H9 (cell line): Measurements from ENCODE around the gene COL8A1. TPM values are rescaled to one million over a fixed set of nuclear protein-coding genes. Genes with fewer than 3 reads are reported as not detected.

Experiments used
- DNase-seq: peaks from one replicate; pipeline ENCODE4 v3.0.0-alpha.2; 2017
- H2AFZ ChIP-seq: one replicate; pipeline ENCODE4 v1.6.1; 2013; ENCODE audit warnings: mild to moderate bottlenecking, low read length, control low read depth, moderate library complexity
- H2AK5ac ChIP-seq: 2 replicates; pipeline ENCODE4 v1.6.1; 2013; ENCODE audit warnings: low read length, control low read depth, mixed read lengths; ENCODE audit not compliant: insufficient read length
- H2BK120ac ChIP-seq: one replicate; pipeline ENCODE4 v1.6.1; 2013; ENCODE audit warnings: low read depth, mild to moderate bottlenecking, low read length, control low read depth, inconsistent platforms; ENCODE audit not compliant: poor library complexity, severe bottlenecking
- H2BK12ac ChIP-seq: 2 replicates; pipeline ENCODE4 v1.6.1; 2013; ENCODE audit warnings: low read length, control low read depth, mixed read lengths, low read depth; ENCODE audit not compliant: insufficient read length
- H2BK15ac ChIP-seq: 2 replicates; pipeline ENCODE4 v1.6.1; 2013; ENCODE audit warnings: low read depth, low read length, control low read depth
- H2BK20ac ChIP-seq: one replicate; pipeline ENCODE4 v1.6.1; 2013; ENCODE audit warnings: low read depth, mild to moderate bottlenecking, low read length, control low read depth, inconsistent platforms; ENCODE audit not compliant: poor library complexity, severe bottlenecking
- H2BK5ac ChIP-seq: 2 replicates; pipeline ENCODE4 v1.6.1; 2013; ENCODE audit warnings: low read length, control low read depth, mixed read lengths; ENCODE audit not compliant: insufficient read length
- H3K14ac ChIP-seq: 2 replicates; pipeline ENCODE4 v1.6.1; 2013; ENCODE audit warnings: low read length, control low read depth; ENCODE audit not compliant: insufficient read depth
- H3K18ac ChIP-seq: 2 replicates; pipeline ENCODE4 v1.6.1; 2013; ENCODE audit warnings: low read depth, mild to moderate bottlenecking, mixed read lengths, low read length, control low read depth; ENCODE audit not compliant: insufficient read length
- H3K23ac ChIP-seq: 2 replicates; pipeline ENCODE4 v1.6.1; 2013; ENCODE audit warnings: low read length, control low read depth, mixed read lengths, low read depth; ENCODE audit not compliant: insufficient read length
- H3K23me2 ChIP-seq: 2 replicates; pipeline ENCODE4 v1.6.1; 2013; ENCODE audit warnings: low read depth, mild to moderate bottlenecking, mixed read lengths, low read length, control low read depth; ENCODE audit not compliant: insufficient read length, poor library complexity, severe bottlenecking
- H3K27ac ChIP-seq: 2 replicates; pipeline ENCODE4 v1.5.1; 2013; ENCODE audit warnings: low read length, control low read depth, mixed read lengths, low read depth; ENCODE audit not compliant: insufficient read length
- H3K27me3 ChIP-seq: 2 replicates; pipeline ENCODE4 v1.6.1; 2013; ENCODE audit warnings: low read length, control low read depth, inconsistent platforms; ENCODE audit not compliant: insufficient read depth
- H3K4ac ChIP-seq: 2 replicates; pipeline ENCODE4 v1.6.1; 2013; ENCODE audit warnings: low read depth, mild to moderate bottlenecking, control low read depth, inconsistent platforms, low read length, moderate library complexity
- H3K4me1 ChIP-seq: 2 replicates; pipeline ENCODE4 v1.6.1; 2013; ENCODE audit warnings: low read length, control low read depth, inconsistent platforms; ENCODE audit not compliant: insufficient read depth
- H3K4me2 ChIP-seq: 2 replicates; pipeline ENCODE4 v1.6.1; 2013; ENCODE audit warnings: low read length, control low read depth, mixed read lengths; ENCODE audit not compliant: insufficient read length, insufficient read depth
- H3K56ac ChIP-seq: 2 replicates; pipeline ENCODE4 v1.6.1; 2013; ENCODE audit warnings: low read depth, mild to moderate bottlenecking, mixed read lengths, low read length, control low read depth; ENCODE audit not compliant: insufficient read length
- H3K79me1 ChIP-seq: 2 replicates; pipeline ENCODE4 v1.6.1; 2013; ENCODE audit warnings: low read depth, mild to moderate bottlenecking, moderate library complexity, low read length, control low read depth, inconsistent platforms; ENCODE audit not compliant: insufficient read depth, poor library complexity, severe bottlenecking
- H3K79me2 ChIP-seq: 2 replicates; pipeline ENCODE4 v1.6.1; 2013; ENCODE audit warnings: low read length, control low read depth, inconsistent platforms; ENCODE audit not compliant: insufficient read depth
- H3K9ac ChIP-seq: 2 replicates; pipeline ENCODE4 v1.6.1; 2013; ENCODE audit warnings: low read length, control low read depth, mixed read lengths; ENCODE audit not compliant: insufficient read length; ENCODE audit errors: extremely low read depth
- H3K9me3 ChIP-seq: one replicate; pipeline ENCODE4 v1.6.1; 2013; ENCODE audit warnings: low read depth, low read length, inconsistent platforms; ENCODE audit not compliant: control insufficient read depth
- H3T11ph ChIP-seq: one replicate; pipeline ENCODE4 v1.6.1; 2013; ENCODE audit warnings: mild to moderate bottlenecking, low read length, control low read depth, inconsistent platforms
- H4K20me1 ChIP-seq: one replicate; pipeline ENCODE4 v1.6.1; 2013; ENCODE audit not compliant: control insufficient read depth, insufficient read length, insufficient read depth
- H4K5ac ChIP-seq: 2 replicates; pipeline ENCODE4 v1.6.1; 2013; ENCODE audit warnings: low read depth, mild to moderate bottlenecking, mixed read lengths, low read length, control low read depth; ENCODE audit not compliant: insufficient read length
- H4K8ac ChIP-seq: replicated peaks from 2 replicates; pipeline ENCODE4 v1.6.1; 2013; ENCODE audit warnings: low read length, control low read depth, mixed read lengths, low read depth; ENCODE audit not compliant: insufficient read length
- H4K91ac ChIP-seq: 2 replicates; pipeline ENCODE4 v1.6.1; 2013; ENCODE audit warnings: low read depth, mild to moderate bottlenecking, moderate library complexity, mixed read lengths, low read length, control low read depth; ENCODE audit not compliant: insufficient read length
- H3K27ac Mint-ChIP-seq, 3 experiments: 2 replicates in 2 of 3; 3 replicates in 1 of 3; pipeline ENCODE4 v1.8.0; 2020 to 2021; ENCODE audit warnings: mixed read lengths in 3 of 3, mild to moderate bottlenecking in 1 of 3, moderate library complexity in 1 of 3
- H3K27me3 Mint-ChIP-seq: 2 replicates; pipeline ENCODE4 v1.8.0; 2021; ENCODE audit warnings: low read depth, mild to moderate bottlenecking, moderate library complexity, mixed read lengths
- H3K36me3 Mint-ChIP-seq, 3 experiments: 2 replicates in 2 of 3; 3 replicates in 1 of 3; pipeline ENCODE4 v1.8.0; 2020 to 2021; ENCODE audit warnings: low read depth in 3 of 3, mixed read lengths in 3 of 3; ENCODE audit not compliant: insufficient read depth in 1 of 3
- H3K4me1 Mint-ChIP-seq, 2 experiments: 2 replicates each; pipeline ENCODE4 v1.8.0; 2020; ENCODE audit warnings: mixed read lengths in 2 of 2
- H3K4me3 Mint-ChIP-seq, 2 experiments: 2 replicates in 1 of 2; 3 replicates in 1 of 2; pipeline ENCODE4 v1.8.0; 2020 to 2021; ENCODE audit warnings: mild to moderate bottlenecking in 2 of 2, mixed read lengths in 2 of 2, moderate library complexity in 1 of 2
- H3K9me3 Mint-ChIP-seq, 2 experiments: 2 replicates in 1 of 2; 3 replicates in 1 of 2; pipeline ENCODE4 v1.8.0; 2020; ENCODE audit warnings: mild to moderate bottlenecking in 2 of 2, mixed read lengths in 2 of 2, moderate library complexity in 1 of 2
- CTCF ChIP-seq: fragments of 200-600 bp; sonication (generic); conservative IDR thresholded peaks from 3 replicates; pipeline ENCODE4 v1.8.0; 2021; ENCODE audit warnings: antibody characterized with exemption, mild to moderate bottlenecking
- WGBS: extraction: QIAGEN DNeasy Blood & Tissue Kit; methylation state at CpG from one replicate; pipeline ENCODE4 v1.1.7; 2013; ENCODE audit warnings: missing lambda C conversion rate, low lambda C conversion rate, mixed read lengths; ENCODE audit not compliant: insufficient read length; ENCODE audit errors: extremely low coverage; 5-methylcytosine and 5-hydroxymethylcytosine counted together
- total RNA-seq: library from RNA; stranded (reverse); gene quantifications from 2 replicates; pipeline ENCODE4 v1.2.1, GENCODE V29; 2021

COL8A1 gene
- total RNA-seq, 1 experiment from 2014 or later = 0.17 TPM

- Histone ChIP-seq H3K14ac (no peak overlapping the region), H2BK12ac (no peak overlapping the region), H2BK5ac (no peak overlapping the region), H4K8ac (no peak overlapping the region), H3K4me1 (no peaks in the 10 kb centered on the region; the same call in 1 of the 2 replicates), H3K79me2 (no peaks in the 10 kb centered on the region), H3K4me2 (no peak overlapping the region), H4K5ac (no peak overlapping the region), H2BK120ac (no peak overlapping the region), H3K9me3 (no peaks in the 10 kb centered on the region), H3K18ac (no peak overlapping the region), H3K23me2 (no peaks in the 10 kb centered on the region), H3K27me3 (no peaks in the 10 kb centered on the region), H4K91ac (no peak overlapping the region), H4K20me1 (no peaks in the 10 kb centered on the region), H3K27ac (no peak overlapping the region), H3K4ac (no peak overlapping the region), H2AK5ac (no peak overlapping the region), H3K23ac (no peak overlapping the region), H3T11ph (no peak overlapping the region), H3K56ac (no peak overlapping the region), H3K9ac (no peak overlapping the region), H3K79me1 (peaks cover 3% of the 10 kb centered on the region), H2BK20ac (no peak overlapping the region), H2AFZ (no peak overlapping the region), H2BK15ac (no peak overlapping the region)
- H3K27me3 Mint-ChIP-seq = no peaks in the 10 kb centered on the region
- no peak for DNase-seq
- no CpG with 5 or more reads among the region's 2 CpGs for WGBS
- TF ChIP-seq CTCF = peak; percentile 80
- no peaks in the 10 kb centered on the region for H3K36me3 Mint-ChIP-seq
- no peaks in the 10 kb centered on the region for H3K9me3 Mint-ChIP-seq
- H3K27ac Mint-ChIP-seq = peak overlapping the region in 1 of 3 experiments; percentile 1; a peak in 1 of 7 replicates
- no peak overlapping the region for H3K4me3 Mint-ChIP-seq
- H3K4me1 Mint-ChIP-seq = peaks cover 23 to 24% of the 10 kb centered on the region in 2 experiments
These were observed 204.6 kb downstream of the COL8A1 start for GRCh38 chr3:99842826-99843589.
